BLaER1 (cell line): ENCODE measurements around the gene SF3A1.

Experiments used
- H3K27ac ChIP-seq: shearing (Covaris generic); formaldehyde crosslinking; 2 replicates; pipeline ENCODE4 v1.8.1; 2022
- H3K27me3 ChIP-seq: shearing (Covaris generic); formaldehyde crosslinking; 2 replicates; pipeline ENCODE4 v1.8.1; 2022
- H3K36me3 ChIP-seq: shearing (Covaris generic); formaldehyde crosslinking; 2 replicates; pipeline ENCODE4 v1.8.1; 2022
- H3K4me1 ChIP-seq: shearing (Covaris generic); formaldehyde crosslinking; 2 replicates; pipeline ENCODE4 v1.8.1; 2022
- H3K4me2 ChIP-seq: shearing (Covaris generic); formaldehyde crosslinking; 2 replicates; pipeline ENCODE4 v1.8.1; 2022
- H3K4me3 ChIP-seq: shearing (Covaris generic); formaldehyde crosslinking; 2 replicates; pipeline ENCODE4 v1.8.1; 2022
- H3K9ac ChIP-seq: shearing (Covaris generic); formaldehyde crosslinking; 2 replicates; pipeline ENCODE4 v1.8.1; 2022
- H3K9me3 ChIP-seq: shearing (Covaris generic); formaldehyde crosslinking; 2 replicates; pipeline ENCODE4 v1.8.1; 2022
- H4K20me1 ChIP-seq: shearing (Covaris generic); formaldehyde crosslinking; 2 replicates; pipeline ENCODE4 v1.8.1; 2022
- Cebpa-rat ChIP-seq: shearing (Covaris generic); IDR thresholded peaks from 2 replicates; pipeline ENCODE4 v1.8.1; 2022

The SF3A1 gene

GRCh38 chr22:30318799-30319419 lies 37.8 kb downstream of the SF3A1 start:
- H3K4me1 ChIP-seq: peaks cover 58% of the 10 kb centered on the region

GRCh38 chr22:30317778-30318177 lies 38.9 kb downstream of the SF3A1 start:
- peaks cover 51% of the 10 kb centered on the region for H3K4me1 ChIP-seq
- H3K27ac ChIP-seq: no peak overlapping the region
- TF ChIP-seq Cebpa-rat: no peak
- H3K27me3 ChIP-seq: no peaks in the 10 kb centered on the region
- H4K20me1 ChIP-seq: peaks cover 11% of the 10 kb centered on the region; the same call in 1 of the 2 replicates
- no peak overlapping the region for H3K4me3 ChIP-seq
- H3K9me3 ChIP-seq: no peaks in the 10 kb centered on the region
- no peak overlapping the region for H3K4me2 ChIP-seq
- peaks cover 58% of the 10 kb centered on the region for H3K36me3 ChIP-seq
- no peak overlapping the region for H3K9ac ChIP-seq

More at GRCh38 chr22:30318799-30319419, 37.8 kb downstream of the SF3A1 start:
- no peaks in the 10 kb centered on the region for H3K9me3 ChIP-seq
- H3K4me2 ChIP-seq: no peak overlapping the region
- TF ChIP-seq Cebpa-rat: no peak
- H4K20me1 ChIP-seq: peaks cover 18% of the 10 kb centered on the region; the same call in 1 of the 2 replicates
- H3K9ac ChIP-seq: no peak overlapping the region
- H3K4me3 ChIP-seq: no peak overlapping the region
- no peak overlapping the region for H3K27ac ChIP-seq
- H3K36me3 ChIP-seq: peaks cover 65% of the 10 kb centered on the region
- no peaks in the 10 kb centered on the region for H3K27me3 ChIP-seq

GRCh38 chr22:30315962-30316576 lies 40.6 kb downstream of the SF3A1 start:
- no peak overlapping the region for H3K9ac ChIP-seq
- H3K4me3 ChIP-seq: no peak overlapping the region
- H3K36me3 ChIP-seq: peaks cover 48% of the 10 kb centered on the region
- TF ChIP-seq Cebpa-rat: no peak
- no peaks in the 10 kb centered on the region for H3K9me3 ChIP-seq
- H3K27me3 ChIP-seq: no peaks in the 10 kb centered on the region
- H3K4me2 ChIP-seq: peak overlapping the region; percentile 50; the same call in 1 of the 2 replicates
- peaks cover 51% of the 10 kb centered on the region for H3K4me1 ChIP-seq
- H4K20me1 ChIP-seq: 0 out of 2 replicates have a peak, but pooled peaks cover 6% of the 10 kb centered on the region
- H3K27ac ChIP-seq: no peak overlapping the region

- Histone ChIP-seq H3K27ac (peak overlapping the region; percentile 65), H4K20me1 (no peaks in the 10 kb centered on the region), H3K4me3 (no peak overlapping the region), H3K4me2 (peak overlapping the region; percentile 50), H3K36me3 (peaks cover 37% of the 10 kb centered on the region), H3K4me1 (peaks cover 57% of the 10 kb centered on the region), H3K9me3 (no peaks in the 10 kb centered on the region), H3K9ac (no peak overlapping the region), H3K27me3 (no peaks in the 10 kb centered on the region)
- TF ChIP-seq Cebpa-rat: no peak
Observed at GRCh38 chr22:30314915-30315314, 41.8 kb downstream of the SF3A1 start.

- Histone ChIP-seq H3K9ac (no peak overlapping the region), H3K27me3 (no peaks in the 10 kb centered on the region), H3K36me3 (peaks cover 26% of the 10 kb centered on the region), H3K9me3 (no peaks in the 10 kb centered on the region), H3K27ac (no peak overlapping the region), H4K20me1 (no peaks in the 10 kb centered on the region), H3K4me1 (peaks cover 69% of the 10 kb centered on the region), H3K4me3 (no peak overlapping the region), H3K4me2 (no peak overlapping the region)
- TF ChIP-seq Cebpa-rat: no peak
Observed at GRCh38 chr22:30313527-30314363, 42.9 kb downstream of the SF3A1 start.

GRCh38 chr22:30312053-30312452 lies 44.6 kb downstream of the SF3A1 start:
- Histone ChIP-seq H3K36me3 (peaks cover 14% of the 10 kb centered on the region), H3K4me1 (peaks cover 86% of the 10 kb centered on the region), H3K9me3 (no peaks in the 10 kb centered on the region), H3K27me3 (no peaks in the 10 kb centered on the region), H3K4me3 (no peak overlapping the region), H4K20me1 (no peaks in the 10 kb centered on the region), H3K9ac (no peak overlapping the region), H3K27ac (no peak overlapping the region), H3K4me2 (peak overlapping the region; percentile 95)
- TF ChIP-seq Cebpa-rat: no peak

- Histone ChIP-seq H3K27ac (peak overlapping the region; percentile 93), H3K4me2 (peak overlapping the region; percentile 95), H3K9ac (peak overlapping the region; percentile 53; the same call in 1 of the 2 replicates), H3K27me3 (no peaks in the 10 kb centered on the region), H3K4me1 (peaks cover 91% of the 10 kb centered on the region), H3K9me3 (no peaks in the 10 kb centered on the region), H3K36me3 (peaks cover 6% of the 10 kb centered on the region; the same call in 1 of the 2 replicates), H3K4me3 (no peak overlapping the region), H4K20me1 (no peaks in the 10 kb centered on the region)
- TF ChIP-seq Cebpa-rat: no peak
Observed at GRCh38 chr22:30310881-30311771, 45.6 kb downstream of the SF3A1 start.

GRCh38 chr22:30309951-30310741 lies 46.5 kb downstream of the SF3A1 start:
- Histone ChIP-seq H3K27ac (peak overlapping the region; percentile 93), H3K4me2 (peak overlapping the region; percentile 95), H3K4me1 (peaks cover 91% of the 10 kb centered on the region), H4K20me1 (no peaks in the 10 kb centered on the region), H3K27me3 (no peaks in the 10 kb centered on the region), H3K4me3 (no peak overlapping the region), H3K9ac (peak overlapping the region; percentile 53), H3K36me3 (peaks cover 5% of the 10 kb centered on the region; the same call in 1 of the 2 replicates), H3K9me3 (no peaks in the 10 kb centered on the region)
- TF ChIP-seq Cebpa-rat: no peak
